PC-9 (cell line): Measurements from ENCODE around the gene F8A3. TPM values are rescaled to one million over a fixed set of nuclear protein-coding genes. Genes with fewer than 3 reads are reported as not detected.

Source experiments
- BruUV-seq: library from RNA; stranded (reverse); fragments of 400-500 nt; replicated peaks from 2 replicates; lab custom pipeline; 2021; lab: Mats Ljungman, UMichigan
- CTCF ChIA-PET: fragments of 300-600 bp; sonication (Branson Sonifier 250); formaldehyde crosslinking; loops from one replicate; lab custom pipeline; 2022; ENCODE audit warnings: antibody characterized with exemption; lab: Charles Lee
- POLR2A ChIA-PET: fragments of 300-600 bp; sonication (Branson Sonifier 250); formaldehyde crosslinking; loops from one replicate; lab custom pipeline; 2022; ENCODE audit warnings: antibody characterized with exemption; ENCODE audit not compliant: unreplicated experiment; lab: Charles Lee
- DNase-seq, 2 experiments: peaks; one replicate each; pipeline versions ENCODE4 v3.0.0 to v3.0.0-alpha.2; 2015 to 2022; ENCODE audit warnings: mixed read lengths in 1 of 2
- H2AFZ ChIP-seq: fragments of 200-600 bp; sonication (generic); 2 replicates; pipeline ENCODE4 v1.8.1; 2017; ENCODE audit warnings: antibody characterized with exemption
- H3F3A ChIP-seq: fragments of 200-600 bp; sonication (generic); 2 replicates; pipeline ENCODE4 v1.8.1; 2017; ENCODE audit warnings: antibody characterized with exemption, mild to moderate bottlenecking, low read depth; ENCODE audit not compliant: insufficient read depth
- H3K27ac ChIP-seq: fragments of 200-600 bp; sonication (generic); 2 replicates; pipeline ENCODE4 v1.6.1; 2016; ENCODE audit warnings: mixed run types
- H3K27me3 ChIP-seq: fragments of 200-600 bp; sonication (generic); 2 replicates; pipeline ENCODE4 v1.6.1; 2016; ENCODE audit warnings: low read depth, mixed run types; ENCODE audit not compliant: insufficient read depth
- H3K36me3 ChIP-seq: fragments of 200-600 bp; sonication (generic); 2 replicates; pipeline ENCODE4 v1.6.1; 2016; ENCODE audit warnings: low read depth, mixed run types
- H3K4me1 ChIP-seq: fragments of 200-600 bp; sonication (generic); replicated peaks from 2 replicates; pipeline ENCODE4 v1.6.1; 2016; ENCODE audit warnings: mixed run types; ENCODE audit not compliant: insufficient read depth
- H3K4me2 ChIP-seq: fragments of 200-600 bp; sonication (generic); 2 replicates; pipeline ENCODE4 v1.6.1; 2017; ENCODE audit warnings: mixed run types
- H3K4me3 ChIP-seq: fragments of 200-600 bp; sonication (generic); 2 replicates; pipeline ENCODE4 v1.6.1; 2016; ENCODE audit warnings: mixed run types
- H3K79me2 ChIP-seq: fragments of 200-600 bp; sonication (generic); 2 replicates; pipeline ENCODE4 v1.6.1; 2017; ENCODE audit warnings: low read depth, mixed run types
- H3K9me2 ChIP-seq: fragments of 200-600 bp; sonication (generic); 2 replicates; pipeline ENCODE4 v1.8.1; 2017; ENCODE audit warnings: mild to moderate bottlenecking; ENCODE audit not compliant: insufficient read depth
- H3K9me3 ChIP-seq: fragments of 200-600 bp; sonication (generic); 2 replicates; pipeline ENCODE4 v1.8.1; 2016; ENCODE audit warnings: low read depth; ENCODE audit not compliant: insufficient read depth
- H4K20me1 ChIP-seq: fragments of 200-600 bp; sonication (generic); 2 replicates; pipeline ENCODE4 v1.8.1; 2017; ENCODE audit not compliant: insufficient read depth
- EZH2 ChIP-seq: fragments of 200-600 bp; sonication (generic); IDR thresholded peaks from 2 replicates; pipeline ENCODE4 v1.8.0; 2017; ENCODE audit warnings: antibody characterized with exemption, low read depth
- intact Hi-C: fragments of 100-400 bp; cut with micrococcal nuclease; formaldehyde crosslinking; loops from one replicate; pipeline ENCODE4 v1.10.0; 2022; ENCODE audit not compliant: unreplicated experiment
- microRNA-seq: library from miRNA; unstranded; fragments of <30 nt; microRNA quantifications from one replicate; pipeline ENCODE4 v1.2.0, GENCODE V29; 2021; ENCODE audit warnings: borderline number of aligned reads, borderline replicate concordance
- total RNA-seq: library from RNA; stranded (reverse); gene quantifications from 2 replicates; pipeline ENCODE4 v1.2.3, GENCODE V29; 2021
- TF ChIP-seq, protein P1 (sequence below): fragments of 200-600 bp; sonication (generic); conservative IDR thresholded peaks from 2 replicates; pipeline ENCODE4 v1.6.1; 2017; ENCODE audit warnings: mixed run types, antibody characterized with exemption, mild to moderate bottlenecking, moderate library complexity

The F8A3 gene
- total RNA-seq, 1 experiment from 2014 or later: 19.0 TPM

DNA sequence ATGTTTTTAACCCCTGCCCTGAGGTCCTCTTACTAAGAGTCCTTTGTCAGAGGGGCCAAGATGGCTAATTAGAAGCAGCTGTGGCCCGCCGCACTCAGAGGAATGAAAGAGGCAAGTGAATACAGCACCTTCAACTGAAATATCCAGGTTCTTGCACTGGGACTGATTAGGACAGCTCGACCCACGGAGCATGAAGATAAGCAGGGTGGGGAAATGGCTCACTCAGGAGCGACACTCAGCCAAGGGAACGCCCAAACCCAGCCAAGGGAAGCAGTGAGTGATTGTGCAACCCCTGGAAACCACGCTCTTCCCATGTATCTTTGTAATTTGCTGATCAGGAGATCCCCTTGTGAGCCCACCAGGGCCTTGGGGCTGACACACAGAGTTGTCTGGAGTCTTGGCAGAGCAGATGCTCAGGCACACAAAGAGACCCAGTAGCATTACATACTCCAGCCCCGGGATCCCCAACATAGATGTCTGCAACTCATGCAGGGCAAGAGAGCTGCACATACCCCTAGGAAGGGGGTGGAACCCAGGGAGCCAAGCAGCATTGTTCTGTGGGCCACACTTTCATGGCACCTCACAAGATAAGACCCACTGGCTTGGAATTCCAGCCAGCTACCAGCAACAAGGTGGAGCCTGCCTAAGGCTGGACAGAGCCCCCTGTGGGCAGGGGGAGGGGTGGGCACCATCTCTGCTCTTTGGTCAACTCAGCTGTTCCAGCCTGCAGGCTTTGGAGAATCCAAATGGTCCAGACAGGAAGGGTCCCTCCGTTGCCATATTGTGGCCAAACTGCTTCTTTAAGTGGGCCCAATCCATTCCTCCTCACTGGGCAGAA, 23.3 kb downstream of the F8A3 start:
- Histone ChIP-seq H3K27me3 (no peaks in the 10 kb centered on the region), H3K27ac (no peak overlapping the region), H3K4me1 (no peaks in the 10 kb centered on the region), H4K20me1 (no peaks in the 10 kb centered on the region), H3F3A (no peaks in the 10 kb centered on the region), H3K9me2 (no peaks in the 10 kb centered on the region), H3K9me3 (no peaks in the 10 kb centered on the region), H3K4me2 (no peak overlapping the region), H2AFZ (no peak overlapping the region), H3K79me2 (no peaks in the 10 kb centered on the region), H3K36me3 (no peaks in the 10 kb centered on the region), H3K4me3 (no peak overlapping the region)
- TF ChIP-seq, protein P1, sequence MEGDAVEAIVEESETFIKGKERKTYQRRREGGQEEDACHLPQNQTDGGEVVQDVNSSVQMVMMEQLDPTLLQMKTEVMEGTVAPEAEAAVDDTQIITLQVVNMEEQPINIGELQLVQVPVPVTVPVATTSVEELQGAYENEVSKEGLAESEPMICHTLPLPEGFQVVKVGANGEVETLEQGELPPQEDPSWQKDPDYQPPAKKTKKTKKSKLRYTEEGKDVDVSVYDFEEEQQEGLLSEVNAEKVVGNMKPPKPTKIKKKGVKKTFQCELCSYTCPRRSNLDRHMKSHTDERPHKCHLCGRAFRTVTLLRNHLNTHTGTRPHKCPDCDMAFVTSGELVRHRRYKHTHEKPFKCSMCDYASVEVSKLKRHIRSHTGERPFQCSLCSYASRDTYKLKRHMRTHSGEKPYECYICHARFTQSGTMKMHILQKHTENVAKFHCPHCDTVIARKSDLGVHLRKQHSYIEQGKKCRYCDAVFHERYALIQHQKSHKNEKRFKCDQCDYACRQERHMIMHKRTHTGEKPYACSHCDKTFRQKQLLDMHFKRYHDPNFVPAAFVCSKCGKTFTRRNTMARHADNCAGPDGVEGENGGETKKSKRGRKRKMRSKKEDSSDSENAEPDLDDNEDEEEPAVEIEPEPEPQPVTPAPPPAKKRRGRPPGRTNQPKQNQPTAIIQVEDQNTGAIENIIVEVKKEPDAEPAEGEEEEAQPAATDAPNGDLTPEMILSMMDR: no peak
- TF ChIP-seq EZH2: no peak
- ChIA-PET POLR2A (no interaction called here), CTCF (no interaction called here)
- intact Hi-C loops: no loop called here
- BruUV-seq: no TSS peak
- DNase-seq: no peak

DNA sequence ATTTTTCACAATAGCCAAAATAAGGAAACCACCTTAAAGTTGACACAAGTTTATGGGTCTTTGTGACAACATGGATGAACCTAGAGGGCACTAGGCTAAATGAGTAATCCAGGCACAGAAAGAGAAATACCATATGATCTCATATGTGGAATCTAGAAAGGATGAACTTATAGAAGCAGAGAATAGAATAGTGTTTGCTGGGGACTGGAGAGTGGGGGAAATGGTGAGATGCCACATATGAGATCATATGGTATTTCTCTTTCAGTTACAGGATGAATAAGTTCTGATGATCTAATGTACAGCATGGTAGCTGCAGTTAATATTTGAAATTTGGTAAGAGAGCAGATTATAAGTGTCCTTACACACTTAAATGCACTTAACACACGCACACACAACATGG, 40.7 kb downstream of the F8A3 start:
- ChIA-PET POLR2A (no interaction called here), CTCF (interaction anchor here (0.7 kb wide), 1 partner anchor 500 kb away, joined by 5 read pairs; no protein-coding TSS in a partner anchor)
- DNase-seq: no peak

More for the DNA sequence above, 40.7 kb downstream of the F8A3 start:
- Histone ChIP-seq H3K9me2 (no peaks in the 10 kb centered on the region), H4K20me1 (no peaks in the 10 kb centered on the region), H3K27ac (no peak overlapping the region), H3K36me3 (no peaks in the 10 kb centered on the region), H3K4me1 (no peaks in the 10 kb centered on the region), H3K27me3 (no peaks in the 10 kb centered on the region), H3K4me3 (no peak overlapping the region), H3F3A (no peaks in the 10 kb centered on the region), H2AFZ (no peak overlapping the region), H3K4me2 (no peak overlapping the region), H3K9me3 (no peaks in the 10 kb centered on the region), H3K79me2 (no peaks in the 10 kb centered on the region)
- intact Hi-C loops: no loop called here
- TF ChIP-seq EZH2: no peak
- TF ChIP-seq, protein P1: no peak
- BruUV-seq: no TSS peak

Small RNA genes lying within 50 kb of the gene (microRNA-seq; reads per million reads assigned to microRNA genes)
- not detected for gene MIR1184-3

Other genes with a start within 250 kb of the F8A3 start
- gene VBP1, start 242.2 kb downstream of the F8A3 start, total RNA-seq: 68.9 and 87.8 TPM in 2 replicates
- not detected in 2 replicates for gene RAB39B, start 194.1 kb downstream of the F8A3 start, total RNA-seq
- gene CLIC2, start 124.0 kb downstream of the F8A3 start, total RNA-seq: 0.17 and 0.33 TPM in 2 replicates
- 13.5 TPM in 1 of 2 replicates, not detected in the other for gene F8A2, start 76.5 kb downstream of the F8A3 start, total RNA-seq
- gene SPRY3, start 154.0 kb upstream of the F8A3 start, total RNA-seq: 1.1 and 2.1 TPM in 2 replicates
- 31.3 and 37.2 TPM in 2 replicates for gene TMLHE, start 154.3 kb upstream of the F8A3 start, total RNA-seq